ENCODE measurements around the gene NTRK2.

GRCh38 chr9:84822589-84823233 is 153.2 kb downstream of the NTRK2 start:
- TF ChIP-seq, protein P1, sequence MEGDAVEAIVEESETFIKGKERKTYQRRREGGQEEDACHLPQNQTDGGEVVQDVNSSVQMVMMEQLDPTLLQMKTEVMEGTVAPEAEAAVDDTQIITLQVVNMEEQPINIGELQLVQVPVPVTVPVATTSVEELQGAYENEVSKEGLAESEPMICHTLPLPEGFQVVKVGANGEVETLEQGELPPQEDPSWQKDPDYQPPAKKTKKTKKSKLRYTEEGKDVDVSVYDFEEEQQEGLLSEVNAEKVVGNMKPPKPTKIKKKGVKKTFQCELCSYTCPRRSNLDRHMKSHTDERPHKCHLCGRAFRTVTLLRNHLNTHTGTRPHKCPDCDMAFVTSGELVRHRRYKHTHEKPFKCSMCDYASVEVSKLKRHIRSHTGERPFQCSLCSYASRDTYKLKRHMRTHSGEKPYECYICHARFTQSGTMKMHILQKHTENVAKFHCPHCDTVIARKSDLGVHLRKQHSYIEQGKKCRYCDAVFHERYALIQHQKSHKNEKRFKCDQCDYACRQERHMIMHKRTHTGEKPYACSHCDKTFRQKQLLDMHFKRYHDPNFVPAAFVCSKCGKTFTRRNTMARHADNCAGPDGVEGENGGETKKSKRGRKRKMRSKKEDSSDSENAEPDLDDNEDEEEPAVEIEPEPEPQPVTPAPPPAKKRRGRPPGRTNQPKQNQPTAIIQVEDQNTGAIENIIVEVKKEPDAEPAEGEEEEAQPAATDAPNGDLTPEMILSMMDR (IDR thresholded peaks at IDR 0.05): no peak
- TF ChIP-seq POLR2A (IDR thresholded peaks at IDR 0.05) (no peak), POLR2AphosphoS5 (IDR thresholded peaks at IDR 0.05) (no peak), EP300 (IDR thresholded peaks at IDR 0.05) (no peak)

Data from gastroesophageal sphincter (tissue), 3 donors.